SU-DHL-6 (cell line): ENCODE data around the gene LIFR.

Experiments
- CTCF ChIP-seq: fragments of 200-600 bp; sonication (generic); IDR thresholded peaks from one replicate; pipeline ENCODE4 v1.5.1; 2017; ENCODE audit warnings: antibody characterized with exemption, mild to moderate bottlenecking, low read length, moderate library complexity; ENCODE audit not compliant: insufficient read depth, poor library complexity, severe bottlenecking
- EZH2phosphoT487 ChIP-seq: fragments of 200-600 bp; sonication (generic), shearing (Covaris generic); conservative IDR thresholded peaks from 2 replicates; pipeline ENCODE4 v1.6.1; 2018; ENCODE audit warnings: mild to moderate bottlenecking, antibody characterized with exemption, low read length, moderate library complexity, mixed read lengths

- TF ChIP-seq CTCF (no peak), EZH2phosphoT487 (no peak)
Observed at GRCh38 chr5:38431242-38431853, 125.1 kb downstream of the LIFR start.
